K562 (cell line): ENCODE measurements around the gene ANKRD60. TPM values are rescaled to one million over a fixed set of nuclear protein-coding genes. Genes with fewer than 3 reads are reported as not detected.

Experiments used
- ATAC-seq: fragments of 200-7000 bp; cut with Tn5 transposase; 3 replicates; pipeline ENCODE4 v1.9.1; 2020; ENCODE audit warnings: moderate library complexity
- BruUV-seq: library from RNA; stranded (reverse); fragments of 400-500 nt; replicated peaks from 2 replicates; lab custom pipeline; 2021; lab: Mats Ljungman, UMichigan
- CTCF ChIA-PET: fragments of 300-600 bp; formaldehyde crosslinking; extraction: SDS; loops from one replicate; lab custom pipeline; 2021; ENCODE audit warnings: low intra/inter-chr PET ratio; lab: Yijun Ruan, JAX
- POLR2A ChIA-PET: fragments of 300-600, 350-650 bp; sonication (Branson Sonifier 250); formaldehyde crosslinking; extraction: SDS; loops from one replicate; lab custom pipeline; 2021; ENCODE audit warnings: antibody characterized with exemption, inconsistent platforms; lab: Yijun Ruan, JAX
- DNase-seq, 4 experiments: peaks; one replicate each; pipeline versions ENCODE4 v3.0.0 to v3.0.0-alpha.2; 2011 to 2018; ENCODE audit warnings: low spot score in 3 of 4, mixed read lengths in 3 of 4; ENCODE audit errors: extremely low read depth in 1 of 4
- FAIRE-seq: peaks from 2 replicates; lab custom pipeline; 2011; peaks lifted over from hg19 to GRCh38; lab: Jason Lieb, UNC
- H2AFZ ChIP-seq: 2 replicates; pipeline ENCODE4 v1.6.0; 2011; ENCODE audit warnings: low read depth, low read length, control low read depth, inconsistent platforms
- H3K27ac ChIP-seq: fragments of 200-600 bp; 3 replicates; pipeline ENCODE4 v1.8.0; 2011; ENCODE audit warnings: low read depth, mild to moderate bottlenecking, control low read depth, inconsistent platforms, low read length, moderate library complexity, mixed read lengths; ENCODE audit errors: extremely low read depth
- H3K27me3 ChIP-seq, 2 experiments: fragments of 300-600 bp in 1 of 2; 2 replicates in 1 of 2; 3 replicates in 1 of 2; pipeline versions ENCODE4 v1.6.0 to v1.8.0; 2011; ENCODE audit warnings: inconsistent platforms in 2 of 2, low read length in 2 of 2, mild to moderate bottlenecking in 1 of 2, mixed read lengths in 1 of 2, moderate library complexity in 1 of 2; ENCODE audit not compliant: control insufficient read depth in 2 of 2, insufficient read depth in 2 of 2
- H3K36me3 ChIP-seq: fragments of 300-600 bp; 3 replicates; pipeline ENCODE4 v1.8.0; 2011; ENCODE audit warnings: mild to moderate bottlenecking, low read length, inconsistent platforms; ENCODE audit not compliant: control insufficient read depth, insufficient read depth
- H3K4me1 ChIP-seq, 2 experiments: fragments of 200-600 bp in 1 of 2; replicated peaks in 1 of 2; 2 replicates in 1 of 2; 3 replicates in 1 of 2; pipeline versions ENCODE4 v1.5.1 to v1.8.0; 2011; ENCODE audit warnings: inconsistent platforms in 2 of 2, low read length in 2 of 2, mild to moderate bottlenecking in 1 of 2, mixed read lengths in 1 of 2, moderate library complexity in 1 of 2; ENCODE audit not compliant: control insufficient read depth in 2 of 2, insufficient read depth in 2 of 2
- H3K4me2 ChIP-seq: 2 replicates; pipeline ENCODE4 v1.6.1; 2011; ENCODE audit warnings: low read length, control low read depth, inconsistent platforms, mixed read lengths; ENCODE audit not compliant: insufficient read depth
- H3K4me3 ChIP-seq: fragments of 200-600 bp; sonication (generic), shearing (Covaris generic); 2 replicates; pipeline ENCODE4 v1.5.1; 2016; ENCODE audit warnings: control low read depth, inconsistent platforms
- H3K79me2 ChIP-seq: fragments of 200-600 bp; 3 replicates; pipeline ENCODE4 v1.8.0; 2011; ENCODE audit warnings: low read length, inconsistent platforms; ENCODE audit not compliant: control insufficient read depth, insufficient read depth
- H3K9ac ChIP-seq, 2 experiments: 2 replicates each; pipeline versions ENCODE4 v1.6.0 to v1.6.1; 2011; ENCODE audit warnings: low read depth in 2 of 2, low read length in 2 of 2, control low read depth in 1 of 2, inconsistent platforms in 1 of 2, mild to moderate bottlenecking in 1 of 2, mixed read lengths in 1 of 2; ENCODE audit not compliant: insufficient read depth in 1 of 2
- H3K9me1 ChIP-seq: one replicate; pipeline ENCODE4 v1.6.0; 2011; ENCODE audit warnings: inconsistent platforms, mild to moderate bottlenecking, low read length, moderate library complexity; ENCODE audit not compliant: control insufficient read depth, insufficient read depth
- H3K9me3 ChIP-seq: replicated peaks from 2 replicates; pipeline ENCODE4 v1.5.1; 2011; ENCODE audit warnings: low read depth, low read length, inconsistent platforms; ENCODE audit not compliant: control insufficient read depth, insufficient read depth
- H4K20me1 ChIP-seq: replicated peaks from 2 replicates; pipeline ENCODE4 v1.6.1; 2011; ENCODE audit warnings: low read length, inconsistent platforms, mixed read lengths; ENCODE audit not compliant: control insufficient read depth, insufficient read depth
- CXXC5 ChIP-seq: fragments of 250-450 bp; sonication (Bioruptor Pico); IDR thresholded peaks from 2 replicates; pipeline ENCODE4 v1.8.0; 2022; ENCODE audit warnings: inconsistent platforms, mild to moderate bottlenecking, moderate library complexity
- JUN ChIP-seq, 2 experiments: sonication (generic) in 1 of 2; formaldehyde crosslinking in 1 of 2; IDR thresholded peaks; 2 replicates each; pipeline versions ENCODE4 v1.6.1 to v1.8.0; 2012 to 2022; ENCODE audit warnings: borderline replicate concordance in 2 of 2, mild to moderate bottlenecking in 2 of 2, improper control_type of control experiment in 1 of 2, low read depth in 1 of 2, low read length in 1 of 2, missing genetic modification reagents in 1 of 2
- JUND ChIP-seq, 2 experiments: IDR thresholded peaks; 2 replicates in 1 of 2; 3 replicates in 1 of 2; pipeline ENCODE4 v1.6.1; 2011; ENCODE audit warnings: borderline replicate concordance in 2 of 2, low read depth in 2 of 2, low read length in 2 of 2, improper control_type of control experiment in 1 of 2, missing biosample characterization in 1 of 2, missing genetic modification characterization in 1 of 2, missing genetic modification reagents in 1 of 2
- KLF1 ChIP-seq: fragments of 450-650 bp; IDR thresholded peaks from 2 replicates; pipeline ENCODE4 v1.6.1; 2016; ENCODE audit warnings: missing genetic modification characterization, missing compliant biosample characterization
- NFE2L1 ChIP-seq: fragments of 450-650 bp; IDR thresholded peaks from 2 replicates; pipeline ENCODE4 v1.6.1; 2016; ENCODE audit warnings: missing genetic modification characterization, low read depth, mild to moderate bottlenecking, missing compliant biosample characterization, moderate library complexity, borderline replicate concordance
- NR2C2 ChIP-seq, 2 experiments: fragments of 200-800 bp in 1 of 2; sonication (Bioruptor generic) in 1 of 2; sonication (generic) in 1 of 2; formaldehyde crosslinking in 1 of 2; IDR thresholded peaks; 2 replicates each; pipeline versions ENCODE4 v1.6.1 to v1.8.0; 2016 to 2022; ENCODE audit warnings: mild to moderate bottlenecking in 1 of 2, missing compliant biosample characterization in 1 of 2, missing genetic modification characterization in 1 of 2, missing genetic modification reagents in 1 of 2
- NR4A1 ChIP-seq, 2 experiments: fragments of 250-450 bp in 1 of 2; fragments of 450-650 bp in 1 of 2; sonication (Bioruptor Pico) in 1 of 2; IDR thresholded peaks; 2 replicates each; pipeline versions ENCODE4 v1.4.0 to v1.6.1; 2016 to 2020; ENCODE audit warnings: mild to moderate bottlenecking in 2 of 2, missing compliant biosample characterization in 1 of 2, missing genetic modification characterization in 1 of 2, moderate library complexity in 1 of 2
- RNF2 ChIP-seq: sonication (generic); IDR thresholded peaks from 2 replicates; pipeline ENCODE4 v1.6.1; 2016
- ZBED1 ChIP-seq: IDR thresholded peaks from 2 replicates; pipeline ENCODE4 v1.6.1; 2014
- ZKSCAN1 ChIP-seq: fragments of 150-350 bp; IDR thresholded peaks from 2 replicates; pipeline ENCODE4 v1.6.1; 2016; ENCODE audit warnings: low read depth, low read length
- ZNF224 ChIP-seq: sonication (generic); formaldehyde crosslinking; IDR thresholded peaks from 2 replicates; pipeline ENCODE4 v1.8.0; 2022; ENCODE audit warnings: mild to moderate bottlenecking, missing genetic modification reagents
- ZNF717 ChIP-seq: fragments of 250-450 bp; sonication (Bioruptor Pico); IDR thresholded peaks from 2 replicates; pipeline ENCODE4 v1.5.0; 2021
- WGBS: fragments of 100-300 bp; shearing (Covaris generic); methylation state at CpG from one replicate; pipeline ENCODE4 v1.1.6; 2016; ENCODE audit warnings: low coverage, mixed read lengths; ENCODE audit not compliant: insufficient coverage; ENCODE audit errors: missing lambda C conversion rate; 5-methylcytosine and 5-hydroxymethylcytosine counted together
- in situ Hi-C: fragments of 300-500 bp; cut with MboI; formaldehyde crosslinking; loops from 4 replicates; pipeline ENCODE4 v1.15.0; 2018; ENCODE audit warnings: inconsistent platforms, mixed read lengths
- intact Hi-C: fragments of 100-400 bp; cut with micrococcal nuclease; formaldehyde crosslinking; loops from 2 replicates; pipeline ENCODE4 v1.14.2; 2022
- polyA plus RNA-seq, 8 experiments: library from polyadenylated mRNA; depleted of rRNA in 4 of 8; stranded (reverse) in 5 of 8; unstranded in 3 of 8; fragments of >200 nt; fragmentation: Nextera tagmentation in 2 of 8; fragmentation: Illumina TruSeq in 1 of 8; extraction: Ambion mirVana in 2 of 8; extraction: Trizol in 1 of 8; gene quantifications; 2 replicates each; pipeline versions ENCODE4 v1.2.1 to v1.2.3, GENCODE V29; 2011 to 2014; ENCODE audit warnings: inconsistent platforms in 1 of 8, missing spikeins in 1 of 8
- total RNA-seq, 7 experiments: library from RNA; depleted of rRNA in 6 of 7; stranded (reverse); fragments of >200 nt in 6 of 7; fragmentation: Illumina TruSeq in 2 of 7; extraction: Trizol in 2 of 7; gene quantifications; 2 replicates each; pipeline versions ENCODE4 v1.2.1 to v1.2.3, GENCODE V29; 2011 to 2021; ENCODE audit warnings: low replicate concordance in 1 of 7

Gene ANKRD60
- total and polyA plus RNA-seq, 9 of the 15 experiments (the other 6 are each of a cell fraction or from before 2014, with no cell fraction given) = not detected

DNA sequence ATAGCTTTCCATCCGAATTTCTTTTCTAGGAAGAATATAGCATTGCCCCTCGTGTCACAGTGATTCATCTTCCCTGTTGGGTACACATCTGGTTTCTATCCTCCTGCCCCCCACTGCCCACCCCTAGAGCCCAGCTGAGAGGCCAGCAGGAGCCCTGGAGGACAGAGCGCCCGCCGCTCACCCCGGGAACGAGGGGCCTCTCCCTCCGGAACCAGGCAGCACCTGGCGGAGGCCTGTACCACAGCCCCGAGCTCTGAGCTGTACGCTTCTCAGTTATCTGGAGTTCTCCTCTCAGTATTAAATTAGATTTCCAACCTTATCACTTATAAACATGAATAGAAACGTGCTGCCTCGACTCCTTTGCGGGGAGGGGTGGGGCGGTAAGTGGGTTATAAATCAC is 6.0 kb downstream of the ANKRD60 start:
- no peaks in the 10 kb centered on the region for H3K9me1 ChIP-seq
- H3K79me2 ChIP-seq = no peaks in the 10 kb centered on the region
- no peak overlapping the region for H3K9ac ChIP-seq
- no peak overlapping the region for H3K4me2 ChIP-seq
- no peak for ATAC-seq
- intact Hi-C loops = no loop called here
- no peak overlapping the region for H3K27ac ChIP-seq
- DNase-seq = no peak
- no peaks in the 10 kb centered on the region for H4K20me1 ChIP-seq
- ChIA-PET POLR2A (no interaction called here), CTCF (no interaction called here)
- WGBS = 4% methylated on average over 15 of the region's 15 CpGs
- in situ Hi-C loops = loop anchor here (25.0 kb wide), 2 partner anchors 610 to 835 kb away; partner anchors contain the start of genes RBM38 and ZBP1
- no peak for FAIRE-seq
- no peak for TF ChIP-seq ZKSCAN1
- TF ChIP-seq NR2C2 (CRISPR knock-in tag; IDR thresholded peaks at IDR 0.05) = no peak
- no peak for TF ChIP-seq NR2C2 (tag; IDR thresholded peaks at IDR 0.05)
- TF ChIP-seq ZNF224 (CRISPR knock-in tag) = no peak
- no peak for TF ChIP-seq NR4A1 (CRISPR knock-in tag; IDR thresholded peaks at IDR 0.05)
- TF ChIP-seq NR4A1 (tag; IDR thresholded peaks at IDR 0.05) = no peak
- no peak for TF ChIP-seq NFE2L1 (tag)
- H3K9me3 ChIP-seq = peaks cover 3% of the 10 kb centered on the region; the same call in 1 of the 2 replicates
- H3K36me3 ChIP-seq = no peaks in the 10 kb centered on the region
- BruUV-seq = no TSS peak
- no peak overlapping the region for H3K4me3 ChIP-seq
- peaks cover 65 to 81% of the 10 kb centered on the region in 2 experiments for H3K27me3 ChIP-seq
- no peak overlapping the region for H2AFZ ChIP-seq
- H3K4me1 ChIP-seq = no peaks in the 10 kb centered on the region

DNA sequence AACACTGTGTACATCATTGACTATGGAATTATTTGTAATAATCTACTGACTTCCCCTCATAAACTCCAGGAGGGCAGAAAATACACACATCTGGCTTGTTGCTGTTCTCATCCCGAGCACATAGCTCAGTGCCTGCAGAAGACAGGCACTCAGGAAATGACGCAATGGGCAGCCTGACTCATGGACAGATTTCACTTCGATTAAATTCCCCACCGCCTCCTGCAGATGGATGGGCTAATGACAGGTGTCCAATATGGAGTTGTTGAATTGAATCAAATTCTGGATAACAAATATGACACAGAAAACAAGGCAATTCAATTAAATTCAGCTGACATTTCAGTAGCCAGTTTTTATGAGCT is 9.1 kb downstream of the ANKRD60 start:
- CTCF ChIA-PET = no interaction called here
- Histone ChIP-seq H3K27me3 (peaks cover 46 to 67% of the 10 kb centered on the region in 2 experiments), H4K20me1 (peaks cover 3% of the 10 kb centered on the region; the same call in 1 of the 2 replicates), H3K4me1 (no peaks in the 10 kb centered on the region), H3K4me3 (no peak overlapping the region), H3K9me1 (no peaks in the 10 kb centered on the region), H3K4me2 (no peak overlapping the region), H3K79me2 (no peaks in the 10 kb centered on the region), H2AFZ (no peak overlapping the region), H3K36me3 (no peaks in the 10 kb centered on the region), H3K9ac (no peak overlapping the region), H3K9me3 (peaks cover 3% of the 10 kb centered on the region; the same call in 1 of the 2 replicates), H3K27ac (no peak overlapping the region)
- in situ Hi-C loops = loop anchor here (25.0 kb wide), 2 partner anchors 607 to 832 kb away; partner anchors contain the start of genes RBM38 and ZBP1
- no peak for FAIRE-seq
- 0 out of 3 replicates have a peak, but pooled peaks have one; percentile 39 for ATAC-seq
- 2% methylated on average over 4 of the region's 4 CpGs for WGBS
- intact Hi-C loops = no loop called here
- POLR2A ChIA-PET = no interaction called here
- BruUV-seq = no TSS peak
- peak in 1 of 4 experiments; percentile 18 for DNase-seq
- peak; percentile 76; the same call in 1 of the 2 replicates for TF ChIP-seq JUND (IDR thresholded peaks at IDR 0.05; ENCODE audit: borderline replicate concordance, low read depth, low read length)
- TF ChIP-seq JUND (tag; IDR thresholded peaks at IDR 0.05; ENCODE audit: borderline replicate concordance, low read depth, low read length) = no peak; the same call in 2 of the 3 replicates
- peak; percentile 42; the same call in 1 of the 2 replicates for TF ChIP-seq JUN (IDR thresholded peaks at IDR 0.05; ENCODE audit: borderline replicate concordance, low read depth, low read length)
- TF ChIP-seq JUN (CRISPR knock-in tag; IDR thresholded peaks at IDR 0.05; ENCODE audit: borderline replicate concordance) = no peak
- TF ChIP-seq ZNF717 (CRISPR knock-in tag) = no peak
- TF ChIP-seq RNF2 = no peak
- no peak for TF ChIP-seq ZBED1
- no peak for TF ChIP-seq KLF1
- TF ChIP-seq CXXC5 = no peak
